Loucy (cell line): ENCODE data around the gene RAVER2.

Source experiments
- H2AFZ ChIP-seq: fragments of 200-600 bp; sonication (generic); 2 replicates; pipeline ENCODE4 v1.6.0; 2016; ENCODE audit warnings: antibody characterized with exemption, mild to moderate bottlenecking, low read length, moderate library complexity
- H3F3A ChIP-seq: fragments of 200-600 bp; 2 replicates; pipeline ENCODE4 v1.6.0; 2016; ENCODE audit warnings: antibody characterized with exemption, low read depth, mild to moderate bottlenecking
- H3K27me3 ChIP-seq: fragments of 200-600 bp; sonication (generic); 2 replicates; pipeline ENCODE4 v1.6.1; 2014; ENCODE audit warnings: low read length, mild to moderate bottlenecking; ENCODE audit not compliant: insufficient read depth, poor library complexity, severe bottlenecking
- H3K36me3 ChIP-seq: fragments of 200-600 bp; sonication (generic); 2 replicates; pipeline ENCODE4 v1.6.1; 2016; ENCODE audit warnings: low read length; ENCODE audit not compliant: insufficient read depth
- H3K4me1 ChIP-seq: fragments of 200-600 bp; sonication (generic); 2 replicates; pipeline ENCODE4 v1.5.1; 2014; ENCODE audit warnings: low read length, mild to moderate bottlenecking; ENCODE audit not compliant: insufficient read depth, poor library complexity, severe bottlenecking
- H3K4me2 ChIP-seq: fragments of 200-600 bp; sonication (generic); 2 replicates; pipeline ENCODE4 v1.6.0; 2014; ENCODE audit warnings: antibody characterized with exemption, low read length, low read depth, mild to moderate bottlenecking; ENCODE audit not compliant: poor library complexity, severe bottlenecking
- H3K4me3 ChIP-seq: fragments of 200-600 bp; sonication (generic); 2 replicates; pipeline ENCODE4 v1.5.1; 2014; ENCODE audit warnings: low read length, mild to moderate bottlenecking, mixed read lengths; ENCODE audit not compliant: poor library complexity, severe bottlenecking
- H3K79me2 ChIP-seq: fragments of 200-600 bp; sonication (generic); 2 replicates; pipeline ENCODE4 v1.6.1; 2014; ENCODE audit warnings: low read length; ENCODE audit not compliant: insufficient read depth
- H3K9ac ChIP-seq: fragments of 200-600 bp; sonication (generic); 2 replicates; pipeline ENCODE4 v1.6.0; 2014; ENCODE audit warnings: mild to moderate bottlenecking, low read depth, low read length, moderate library complexity; ENCODE audit not compliant: poor library complexity, severe bottlenecking
- H3K9me2 ChIP-seq: fragments of 200-600 bp; sonication (generic); replicated peaks from 2 replicates; pipeline ENCODE4 v1.6.1; 2016; ENCODE audit warnings: low read depth, low read length, mixed read lengths
- H3K9me3 ChIP-seq: fragments of 200-600 bp; sonication (generic); 2 replicates; pipeline ENCODE4 v1.6.1; 2014; ENCODE audit warnings: mild to moderate bottlenecking, antibody characterized with exemption, low read length, low read depth; ENCODE audit not compliant: insufficient read depth
- H4K20me1 ChIP-seq: fragments of 200-600 bp; sonication (generic); 2 replicates; pipeline ENCODE4 v1.6.0; 2014; ENCODE audit warnings: antibody characterized with exemption, low read length, mild to moderate bottlenecking; ENCODE audit not compliant: insufficient read depth, poor library complexity, severe bottlenecking
- CTCF ChIP-seq: fragments of 200-600 bp; sonication (generic); conservative IDR thresholded peaks from 2 replicates; pipeline ENCODE4 v1.5.1; 2014; ENCODE audit warnings: mild to moderate bottlenecking, antibody characterized with exemption, low read length
- EZH2phosphoT487 ChIP-seq: fragments of 200-600 bp; IDR thresholded peaks from 2 replicates; pipeline ENCODE4 v1.6.1; 2018; ENCODE audit warnings: antibody characterized with exemption, mild to moderate bottlenecking, moderate library complexity, borderline replicate concordance

Gene RAVER2

GRCh38 chr1:64790832-64791487 lies 46.1 kb downstream of the RAVER2 start:
- H4K20me1 ChIP-seq, result no peaks in the 10 kb centered on the region
- H3K4me3 ChIP-seq, result no peak overlapping the region
- H3K79me2 ChIP-seq, result no peaks in the 10 kb centered on the region
- H3F3A ChIP-seq, result no peaks in the 10 kb centered on the region
- H3K4me2 ChIP-seq, result no peak overlapping the region
- H3K9me2 ChIP-seq, result no peaks in the 10 kb centered on the region
- H3K36me3 ChIP-seq, result peaks cover 33% of the 10 kb centered on the region
- H3K9me3 ChIP-seq, result peaks cover 16% of the 10 kb centered on the region; the same call in 1 of the 2 replicates
- no peak for TF ChIP-seq CTCF
- no peak for TF ChIP-seq EZH2phosphoT487
- H3K4me1 ChIP-seq, result no peaks in the 10 kb centered on the region
- H3K9ac ChIP-seq, result no peak overlapping the region
- no peaks in the 10 kb centered on the region for H3K27me3 ChIP-seq
- H2AFZ ChIP-seq, result no peak overlapping the region

GRCh38 chr1:64798872-64799271 lies 54.0 kb downstream of the RAVER2 start:
- Histone ChIP-seq H3K36me3 (peaks cover 4% of the 10 kb centered on the region), H4K20me1 (no peaks in the 10 kb centered on the region), H3F3A (no peaks in the 10 kb centered on the region), H3K9ac (no peak overlapping the region), H3K9me2 (no peaks in the 10 kb centered on the region), H3K4me2 (no peak overlapping the region), H3K4me1 (no peaks in the 10 kb centered on the region), H3K4me3 (no peak overlapping the region), H3K79me2 (no peaks in the 10 kb centered on the region), H2AFZ (no peak overlapping the region), H3K27me3 (no peaks in the 10 kb centered on the region), H3K9me3 (no peaks in the 10 kb centered on the region)
- TF ChIP-seq EZH2phosphoT487 (no peak), CTCF (no peak)

- no peaks in the 10 kb centered on the region for H3K79me2 ChIP-seq
- TF ChIP-seq CTCF (no peak), EZH2phosphoT487 (no peak)
Measured at GRCh38 chr1:64801851-64802523, 57.1 kb downstream of the RAVER2 start.

More at GRCh38 chr1:64801851-64802523, 57.1 kb downstream of the RAVER2 start:
- no peaks in the 10 kb centered on the region for H3K4me1 ChIP-seq
- H3F3A ChIP-seq, result no peaks in the 10 kb centered on the region
- no peak overlapping the region for H2AFZ ChIP-seq
- H3K9me3 ChIP-seq, result no peaks in the 10 kb centered on the region
- peaks cover 14% of the 10 kb centered on the region; the same call in 1 of the 2 replicates for H3K36me3 ChIP-seq
- no peak overlapping the region for H3K9ac ChIP-seq
- H3K4me2 ChIP-seq, result no peak overlapping the region
- H3K9me2 ChIP-seq, result no peaks in the 10 kb centered on the region
- H4K20me1 ChIP-seq, result no peaks in the 10 kb centered on the region
- H3K27me3 ChIP-seq, result no peaks in the 10 kb centered on the region
- no peak overlapping the region for H3K4me3 ChIP-seq
